H9 (cell line): ENCODE results near the gene ARL13B. TPM values are rescaled to one million over a fixed set of nuclear protein-coding genes. Genes with fewer than 3 reads are reported as not detected.
A peak's percentile ranks its signal among the peaks of the same experiment; 100 is the strongest.

Experiments
- DNase-seq: peaks from one replicate; pipeline ENCODE4 v3.0.0-alpha.2; 2017
- H2AFZ ChIP-seq: one replicate; pipeline ENCODE4 v1.6.1; 2013; ENCODE audit warnings: mild to moderate bottlenecking, low read length, control low read depth, moderate library complexity
- H2AK5ac ChIP-seq: 2 replicates; pipeline ENCODE4 v1.6.1; 2013; ENCODE audit warnings: low read length, control low read depth, mixed read lengths; ENCODE audit not compliant: insufficient read length
- H2BK120ac ChIP-seq: one replicate; pipeline ENCODE4 v1.6.1; 2013; ENCODE audit warnings: low read depth, mild to moderate bottlenecking, low read length, control low read depth, inconsistent platforms; ENCODE audit not compliant: poor library complexity, severe bottlenecking
- H2BK12ac ChIP-seq: 2 replicates; pipeline ENCODE4 v1.6.1; 2013; ENCODE audit warnings: low read length, control low read depth, mixed read lengths, low read depth; ENCODE audit not compliant: insufficient read length
- H2BK15ac ChIP-seq: 2 replicates; pipeline ENCODE4 v1.6.1; 2013; ENCODE audit warnings: low read depth, low read length, control low read depth
- H2BK20ac ChIP-seq: one replicate; pipeline ENCODE4 v1.6.1; 2013; ENCODE audit warnings: low read depth, mild to moderate bottlenecking, low read length, control low read depth, inconsistent platforms; ENCODE audit not compliant: poor library complexity, severe bottlenecking
- H2BK5ac ChIP-seq: 2 replicates; pipeline ENCODE4 v1.6.1; 2013; ENCODE audit warnings: low read length, control low read depth, mixed read lengths; ENCODE audit not compliant: insufficient read length
- H3K14ac ChIP-seq: 2 replicates; pipeline ENCODE4 v1.6.1; 2013; ENCODE audit warnings: low read length, control low read depth; ENCODE audit not compliant: insufficient read depth
- H3K18ac ChIP-seq: 2 replicates; pipeline ENCODE4 v1.6.1; 2013; ENCODE audit warnings: low read depth, mild to moderate bottlenecking, mixed read lengths, low read length, control low read depth; ENCODE audit not compliant: insufficient read length
- H3K23ac ChIP-seq: 2 replicates; pipeline ENCODE4 v1.6.1; 2013; ENCODE audit warnings: low read length, control low read depth, mixed read lengths, low read depth; ENCODE audit not compliant: insufficient read length
- H3K23me2 ChIP-seq: 2 replicates; pipeline ENCODE4 v1.6.1; 2013; ENCODE audit warnings: low read depth, mild to moderate bottlenecking, mixed read lengths, low read length, control low read depth; ENCODE audit not compliant: insufficient read length, poor library complexity, severe bottlenecking
- H3K27ac ChIP-seq: 2 replicates; pipeline ENCODE4 v1.5.1; 2013; ENCODE audit warnings: low read length, control low read depth, mixed read lengths, low read depth; ENCODE audit not compliant: insufficient read length
- H3K27me3 ChIP-seq: 2 replicates; pipeline ENCODE4 v1.6.1; 2013; ENCODE audit warnings: low read length, control low read depth, inconsistent platforms; ENCODE audit not compliant: insufficient read depth
- H3K4ac ChIP-seq: 2 replicates; pipeline ENCODE4 v1.6.1; 2013; ENCODE audit warnings: low read depth, mild to moderate bottlenecking, control low read depth, inconsistent platforms, low read length, moderate library complexity
- H3K4me1 ChIP-seq: 2 replicates; pipeline ENCODE4 v1.6.1; 2013; ENCODE audit warnings: low read length, control low read depth, inconsistent platforms; ENCODE audit not compliant: insufficient read depth
- H3K4me2 ChIP-seq: 2 replicates; pipeline ENCODE4 v1.6.1; 2013; ENCODE audit warnings: low read length, control low read depth, mixed read lengths; ENCODE audit not compliant: insufficient read length, insufficient read depth
- H3K56ac ChIP-seq: 2 replicates; pipeline ENCODE4 v1.6.1; 2013; ENCODE audit warnings: low read depth, mild to moderate bottlenecking, mixed read lengths, low read length, control low read depth; ENCODE audit not compliant: insufficient read length
- H3K79me1 ChIP-seq: 2 replicates; pipeline ENCODE4 v1.6.1; 2013; ENCODE audit warnings: low read depth, mild to moderate bottlenecking, moderate library complexity, low read length, control low read depth, inconsistent platforms; ENCODE audit not compliant: insufficient read depth, poor library complexity, severe bottlenecking
- H3K79me2 ChIP-seq: 2 replicates; pipeline ENCODE4 v1.6.1; 2013; ENCODE audit warnings: low read length, control low read depth, inconsistent platforms; ENCODE audit not compliant: insufficient read depth
- H3K9ac ChIP-seq: 2 replicates; pipeline ENCODE4 v1.6.1; 2013; ENCODE audit warnings: low read length, control low read depth, mixed read lengths; ENCODE audit not compliant: insufficient read length; ENCODE audit errors: extremely low read depth
- H3K9me3 ChIP-seq: one replicate; pipeline ENCODE4 v1.6.1; 2013; ENCODE audit warnings: low read depth, low read length, inconsistent platforms; ENCODE audit not compliant: control insufficient read depth
- H3T11ph ChIP-seq: one replicate; pipeline ENCODE4 v1.6.1; 2013; ENCODE audit warnings: mild to moderate bottlenecking, low read length, control low read depth, inconsistent platforms
- H4K20me1 ChIP-seq: one replicate; pipeline ENCODE4 v1.6.1; 2013; ENCODE audit not compliant: control insufficient read depth, insufficient read length, insufficient read depth
- H4K5ac ChIP-seq: 2 replicates; pipeline ENCODE4 v1.6.1; 2013; ENCODE audit warnings: low read depth, mild to moderate bottlenecking, mixed read lengths, low read length, control low read depth; ENCODE audit not compliant: insufficient read length
- H4K8ac ChIP-seq: replicated peaks from 2 replicates; pipeline ENCODE4 v1.6.1; 2013; ENCODE audit warnings: low read length, control low read depth, mixed read lengths, low read depth; ENCODE audit not compliant: insufficient read length
- H4K91ac ChIP-seq: 2 replicates; pipeline ENCODE4 v1.6.1; 2013; ENCODE audit warnings: low read depth, mild to moderate bottlenecking, moderate library complexity, mixed read lengths, low read length, control low read depth; ENCODE audit not compliant: insufficient read length
- H3K27ac Mint-ChIP-seq, 3 experiments: 2 replicates in 2 of 3; 3 replicates in 1 of 3; pipeline ENCODE4 v1.8.0; 2020 to 2021; ENCODE audit warnings: mixed read lengths in 3 of 3, mild to moderate bottlenecking in 1 of 3, moderate library complexity in 1 of 3
- H3K27me3 Mint-ChIP-seq: 2 replicates; pipeline ENCODE4 v1.8.0; 2021; ENCODE audit warnings: low read depth, mild to moderate bottlenecking, moderate library complexity, mixed read lengths
- H3K36me3 Mint-ChIP-seq, 3 experiments: 2 replicates in 2 of 3; 3 replicates in 1 of 3; pipeline ENCODE4 v1.8.0; 2020 to 2021; ENCODE audit warnings: low read depth in 3 of 3, mixed read lengths in 3 of 3; ENCODE audit not compliant: insufficient read depth in 1 of 3
- H3K4me1 Mint-ChIP-seq, 2 experiments: 2 replicates each; pipeline ENCODE4 v1.8.0; 2020; ENCODE audit warnings: mixed read lengths in 2 of 2
- H3K4me3 Mint-ChIP-seq, 2 experiments: 2 replicates in 1 of 2; 3 replicates in 1 of 2; pipeline ENCODE4 v1.8.0; 2020 to 2021; ENCODE audit warnings: mild to moderate bottlenecking in 2 of 2, mixed read lengths in 2 of 2, moderate library complexity in 1 of 2
- H3K9me3 Mint-ChIP-seq, 2 experiments: 2 replicates in 1 of 2; 3 replicates in 1 of 2; pipeline ENCODE4 v1.8.0; 2020; ENCODE audit warnings: mild to moderate bottlenecking in 2 of 2, mixed read lengths in 2 of 2, moderate library complexity in 1 of 2
- WGBS: extraction: QIAGEN DNeasy Blood & Tissue Kit; methylation state at CpG from one replicate; pipeline ENCODE4 v1.1.7; 2013; ENCODE audit warnings: missing lambda C conversion rate, low lambda C conversion rate, mixed read lengths; ENCODE audit not compliant: insufficient read length; ENCODE audit errors: extremely low coverage; 5-methylcytosine and 5-hydroxymethylcytosine counted together
- total RNA-seq: library from RNA; stranded (reverse); gene quantifications from 2 replicates; pipeline ENCODE4 v1.2.1, GENCODE V29; 2021
- TF ChIP-seq, protein P1 (sequence below): fragments of 200-600 bp; sonication (generic); conservative IDR thresholded peaks from 3 replicates; pipeline ENCODE4 v1.8.0; 2021; ENCODE audit warnings: antibody characterized with exemption, mild to moderate bottlenecking

The ARL13B gene
- total RNA-seq, 1 experiment from 2014 or later = 7.9 TPM

DNA sequence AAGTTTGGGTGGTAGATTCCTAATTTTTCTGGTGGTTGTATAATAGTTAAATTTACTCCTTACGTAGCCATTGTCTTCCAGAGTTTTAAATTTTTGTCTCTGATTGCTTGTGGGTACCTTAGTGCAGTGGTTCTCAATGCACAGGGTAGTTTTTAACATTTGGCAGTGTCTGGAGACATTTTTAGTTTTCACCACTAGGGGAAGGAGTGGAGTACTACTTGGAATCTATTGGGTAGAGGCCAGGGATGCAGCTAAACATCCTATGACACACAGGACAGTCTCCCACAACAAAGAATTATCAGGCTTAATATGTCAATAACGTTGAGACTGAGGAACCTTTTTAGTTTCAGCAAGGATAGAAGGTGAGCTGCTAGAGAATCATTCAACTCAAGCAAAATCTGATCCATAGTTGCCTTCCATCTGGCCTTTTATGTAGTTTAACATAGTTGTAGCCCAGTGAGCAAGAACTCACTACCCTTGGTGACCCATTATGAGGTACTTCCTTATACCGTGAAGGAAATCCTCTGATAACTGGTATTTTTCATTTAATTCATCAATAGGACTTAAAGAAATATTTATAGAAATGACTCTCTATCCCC is 57.1 kb downstream of the ARL13B start:
- Mint-ChIP-seq H3K4me3 (no peak overlapping the region), H3K27me3 (no peaks in the 10 kb centered on the region), H3K36me3 (peaks cover under 1 to 8% (median 3%) of the 10 kb centered on the region in 3 experiments; a peak in 6 of 7 replicates), H3K27ac (no peak overlapping the region), H3K4me1 (no peaks in the 10 kb centered on the region), H3K9me3 (peaks cover under 1% of the 10 kb centered on the region in 2 experiments; a peak in 1 of 5 replicates)
- Histone ChIP-seq H2BK5ac (no peak overlapping the region), H3K4ac (no peak overlapping the region), H2BK12ac (no peak overlapping the region), H3K56ac (no peak overlapping the region), H3K9me3 (no peaks in the 10 kb centered on the region), H3K23me2 (no peaks in the 10 kb centered on the region), H3K9ac (no peak overlapping the region), H4K91ac (no peak overlapping the region), H4K20me1 (no peaks in the 10 kb centered on the region), H3K79me1 (no peaks in the 10 kb centered on the region), H3K27me3 (no peaks in the 10 kb centered on the region), H4K8ac (no peak overlapping the region), H4K5ac (no peak overlapping the region), H2BK15ac (no peak overlapping the region), H2AK5ac (no peak overlapping the region), H3K79me2 (no peaks in the 10 kb centered on the region), H3K4me2 (no peak overlapping the region), H2AFZ (no peak overlapping the region), H3T11ph (no peak overlapping the region), H3K23ac (no peak overlapping the region), H3K18ac (no peak overlapping the region), H3K14ac (no peak overlapping the region), H3K27ac (no peak overlapping the region), H2BK20ac (no peak overlapping the region), H3K4me1 (no peaks in the 10 kb centered on the region), H2BK120ac (no peak overlapping the region)
- WGBS = no CpG with 5 or more reads among the region's 3 CpGs
- TF ChIP-seq, protein P1, sequence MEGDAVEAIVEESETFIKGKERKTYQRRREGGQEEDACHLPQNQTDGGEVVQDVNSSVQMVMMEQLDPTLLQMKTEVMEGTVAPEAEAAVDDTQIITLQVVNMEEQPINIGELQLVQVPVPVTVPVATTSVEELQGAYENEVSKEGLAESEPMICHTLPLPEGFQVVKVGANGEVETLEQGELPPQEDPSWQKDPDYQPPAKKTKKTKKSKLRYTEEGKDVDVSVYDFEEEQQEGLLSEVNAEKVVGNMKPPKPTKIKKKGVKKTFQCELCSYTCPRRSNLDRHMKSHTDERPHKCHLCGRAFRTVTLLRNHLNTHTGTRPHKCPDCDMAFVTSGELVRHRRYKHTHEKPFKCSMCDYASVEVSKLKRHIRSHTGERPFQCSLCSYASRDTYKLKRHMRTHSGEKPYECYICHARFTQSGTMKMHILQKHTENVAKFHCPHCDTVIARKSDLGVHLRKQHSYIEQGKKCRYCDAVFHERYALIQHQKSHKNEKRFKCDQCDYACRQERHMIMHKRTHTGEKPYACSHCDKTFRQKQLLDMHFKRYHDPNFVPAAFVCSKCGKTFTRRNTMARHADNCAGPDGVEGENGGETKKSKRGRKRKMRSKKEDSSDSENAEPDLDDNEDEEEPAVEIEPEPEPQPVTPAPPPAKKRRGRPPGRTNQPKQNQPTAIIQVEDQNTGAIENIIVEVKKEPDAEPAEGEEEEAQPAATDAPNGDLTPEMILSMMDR = peak; percentile 71
- DNase-seq = no peak
